ENCODE results near the gene UBE2U. TPM values are rescaled to one million over a fixed set of nuclear protein-coding genes. Genes with fewer than 3 reads are reported as not detected.
A peak's percentile ranks its signal among the peaks of the same experiment; 100 is the strongest.

Gene UBE2U, protein sequence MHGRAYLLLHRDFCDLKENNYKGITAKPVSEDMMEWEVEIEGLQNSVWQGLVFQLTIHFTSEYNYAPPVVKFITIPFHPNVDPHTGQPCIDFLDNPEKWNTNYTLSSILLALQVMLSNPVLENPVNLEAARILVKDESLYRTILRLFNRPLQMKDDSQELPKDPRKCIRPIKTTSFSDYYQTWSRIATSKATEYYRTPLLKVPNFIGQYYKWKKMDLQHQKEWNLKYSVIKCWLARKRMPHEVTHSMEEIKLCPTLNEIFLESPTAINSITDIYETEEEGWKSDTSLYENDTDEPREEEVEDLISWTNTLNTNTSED
- polyA plus RNA-seq, result 0.15 TPM
- long read RNA-seq, donor 1, result 0 reads
- long read RNA-seq, donor 2, result 0 reads
- long read RNA-seq, donor 3, result 0 reads
- long read RNA-seq, donor 4, result 0 reads
- long read RNA-seq, donor 5, result 0 reads
- long read RNA-seq, donor 6, result 0 reads
- long read RNA-seq, donor 7, result 0 reads
- long read RNA-seq, donor 8, result 0 reads
- long read RNA-seq, donor 9, result 0 reads
- long read RNA-seq, donor 10, result 0 reads
- long read RNA-seq, donor 11, result 0 reads

- no peak within 1 kb of the TSS for H3K4me3 ChIP-seq (ENCODE audit: low read length)
- H3K4me1 ChIP-seq (ENCODE audit: control insufficient read depth, insufficient read depth, low read length), result no peaks in the 10 kb centered on the region
- WGBS (ENCODE audit: insufficient coverage, low lambda C conversion rate), result no CpG with 5 or more reads among the region's 23 CpGs
- DNase-seq, result no peak
- H3K36me3 ChIP-seq (ENCODE audit: control insufficient read depth, insufficient read depth, low read length), result no peaks in the 10 kb centered on the region
- peaks cover 5% of the 10 kb centered on the region for H3K27me3 ChIP-seq (ENCODE audit: control insufficient read depth, insufficient read depth, low read length)
- H3K9me3 ChIP-seq (ENCODE audit: control insufficient read depth, low read depth, low read length), result no peaks in the 10 kb centered on the region
- no peak within 1 kb of the TSS for H3K27ac ChIP-seq (ENCODE audit: low read length)
These were observed at the start of gene UBE2U for GRCh38 chr1:64203420-64203819. UBE2U (plus strand) TSS chr1:64203623; CDS start chr1:64204051, 428 bp downstream.

DNA sequence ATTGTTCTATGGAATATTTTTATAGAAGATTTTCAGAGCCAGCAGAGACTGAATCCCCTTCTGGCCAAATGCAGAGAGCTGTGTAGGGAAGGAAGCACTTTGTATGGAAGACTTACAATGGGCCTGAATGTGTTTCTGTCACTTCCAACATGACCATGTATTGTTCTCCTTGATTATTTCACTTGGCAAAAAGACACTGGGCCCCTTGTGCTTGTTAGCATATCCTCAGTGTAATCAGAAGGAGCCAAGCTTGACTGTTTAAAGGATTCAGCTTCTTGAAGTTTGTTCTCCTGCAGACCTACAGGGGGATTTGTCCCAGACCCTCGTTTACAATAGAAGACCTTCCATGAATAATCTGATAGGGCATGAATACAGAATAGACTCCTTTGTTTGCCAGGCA is 48.1 kb upstream of the UBE2U start:
- Histone ChIP-seq H3K9me3 (ENCODE audit: control insufficient read depth, low read depth, low read length) (no peaks in the 10 kb centered on the region), H3K36me3 (ENCODE audit: control insufficient read depth, insufficient read depth, low read length) (peaks cover 3% of the 10 kb centered on the region), H3K4me1 (ENCODE audit: control insufficient read depth, insufficient read depth, low read length) (no peaks in the 10 kb centered on the region), H3K27ac (ENCODE audit: low read length) (no peak overlapping the region), H3K27me3 (ENCODE audit: control insufficient read depth, insufficient read depth, low read length) (no peaks in the 10 kb centered on the region), H3K4me3 (ENCODE audit: low read length) (no peak overlapping the region)
- DNase-seq, result no peak
- no CpG with 5 or more reads among the region's 1 CpG for WGBS (ENCODE audit: insufficient coverage, low lambda C conversion rate)

- Histone ChIP-seq H3K4me1 (ENCODE audit: control insufficient read depth, insufficient read depth, low read length) (no peaks in the 10 kb centered on the region), H3K4me3 (ENCODE audit: low read length) (no peak overlapping the region), H3K36me3 (ENCODE audit: control insufficient read depth, insufficient read depth, low read length) (peaks cover 3% of the 10 kb centered on the region), H3K27me3 (ENCODE audit: control insufficient read depth, insufficient read depth, low read length) (no peaks in the 10 kb centered on the region), H3K9me3 (ENCODE audit: control insufficient read depth, low read depth, low read length) (no peaks in the 10 kb centered on the region), H3K27ac (ENCODE audit: low read length) (no peak overlapping the region)
- 40% methylated on average over 1 of the region's 1 CpG for WGBS (ENCODE audit: insufficient coverage, low lambda C conversion rate)
- DNase-seq, result no peak
These were observed 42.0 kb upstream of the UBE2U start for GRCh38 chr1:64161357-64161941.

GRCh38 chr1:64162151-64162550 is 41.3 kb upstream of the UBE2U start:
- H3K27me3 ChIP-seq (ENCODE audit: control insufficient read depth, insufficient read depth, low read length), result no peaks in the 10 kb centered on the region
- no CpG with 5 or more reads among the region's 6 CpGs for WGBS (ENCODE audit: insufficient coverage, low lambda C conversion rate)
- DNase-seq, result no peak
- H3K4me1 ChIP-seq (ENCODE audit: control insufficient read depth, insufficient read depth, low read length), result no peaks in the 10 kb centered on the region
- H3K27ac ChIP-seq (ENCODE audit: low read length), result no peak overlapping the region
- H3K36me3 ChIP-seq (ENCODE audit: control insufficient read depth, insufficient read depth, low read length), result peaks cover 3% of the 10 kb centered on the region
- no peak overlapping the region for H3K4me3 ChIP-seq (ENCODE audit: low read length)
- H3K9me3 ChIP-seq (ENCODE audit: control insufficient read depth, low read depth, low read length), result no peaks in the 10 kb centered on the region

GRCh38 chr1:64162804-64163203 is 40.6 kb upstream of the UBE2U start:
- no peak for DNase-seq
- no CpG with 5 or more reads among the region's 1 CpG for WGBS (ENCODE audit: insufficient coverage, low lambda C conversion rate)
- Histone ChIP-seq H3K27ac (ENCODE audit: low read length) (no peak overlapping the region), H3K4me3 (ENCODE audit: low read length) (no peak overlapping the region), H3K4me1 (ENCODE audit: control insufficient read depth, insufficient read depth, low read length) (no peaks in the 10 kb centered on the region), H3K36me3 (ENCODE audit: control insufficient read depth, insufficient read depth, low read length) (peaks cover 3% of the 10 kb centered on the region), H3K9me3 (ENCODE audit: control insufficient read depth, low read depth, low read length) (no peaks in the 10 kb centered on the region), H3K27me3 (ENCODE audit: control insufficient read depth, insufficient read depth, low read length) (no peaks in the 10 kb centered on the region)

DNA sequence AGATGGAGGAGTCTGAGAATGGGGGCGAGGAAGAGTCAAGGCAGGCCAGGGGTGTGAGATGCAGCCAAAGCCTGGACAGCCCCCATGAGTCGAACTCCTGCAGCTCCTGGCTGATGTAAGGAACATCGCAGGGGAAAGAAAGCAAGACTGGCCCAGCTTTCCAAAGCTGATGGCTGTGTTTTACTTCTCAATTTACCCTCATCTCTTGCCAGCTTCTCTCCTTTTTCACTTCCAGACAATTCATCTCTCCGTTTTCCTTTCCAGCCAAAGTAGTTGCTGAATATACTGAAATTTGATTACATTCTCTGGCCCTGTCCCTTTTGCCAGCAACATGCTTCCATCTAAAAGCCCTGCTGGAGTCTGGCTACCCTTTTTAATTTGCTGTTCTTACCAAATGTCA is 40.0 kb upstream of the UBE2U start:
- peaks cover 3% of the 10 kb centered on the region for H3K36me3 ChIP-seq (ENCODE audit: control insufficient read depth, insufficient read depth, low read length)
- H3K4me3 ChIP-seq (ENCODE audit: low read length), result no peak overlapping the region
- H3K9me3 ChIP-seq (ENCODE audit: control insufficient read depth, low read depth, low read length), result no peaks in the 10 kb centered on the region
- 75% methylated on average over 1 of the region's 4 CpGs for WGBS (ENCODE audit: insufficient coverage, low lambda C conversion rate)
- H3K27ac ChIP-seq (ENCODE audit: low read length), result no peak overlapping the region
- no peaks in the 10 kb centered on the region for H3K27me3 ChIP-seq (ENCODE audit: control insufficient read depth, insufficient read depth, low read length)
- H3K4me1 ChIP-seq (ENCODE audit: control insufficient read depth, insufficient read depth, low read length), result no peaks in the 10 kb centered on the region
- DNase-seq, result no peak

DNA sequence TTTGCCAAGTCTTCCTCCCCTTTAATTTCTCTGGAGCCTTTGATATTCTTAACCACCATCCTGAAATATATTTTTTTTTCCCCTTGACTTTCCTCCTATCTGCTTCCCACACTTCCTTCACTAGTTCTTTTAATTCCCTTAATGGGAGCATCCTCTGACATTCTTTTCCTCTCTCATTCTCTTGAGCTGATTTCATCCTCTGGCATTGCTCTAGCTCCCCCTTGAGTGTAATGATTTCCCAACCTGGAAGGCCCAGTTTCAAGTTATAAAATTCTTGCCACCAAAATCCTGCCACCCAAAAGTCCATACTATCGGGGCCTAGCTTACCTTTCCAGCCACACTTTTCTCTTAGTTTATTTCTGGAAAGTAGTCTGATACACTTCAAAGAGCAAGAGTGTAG is 39.5 kb upstream of the UBE2U start:
- H3K27ac ChIP-seq (ENCODE audit: low read length), result no peak overlapping the region
- WGBS (ENCODE audit: insufficient coverage, low lambda C conversion rate), result no CpG with 5 or more reads among the region's 1 CpG
- no peaks in the 10 kb centered on the region for H3K27me3 ChIP-seq (ENCODE audit: control insufficient read depth, insufficient read depth, low read length)
- H3K4me1 ChIP-seq (ENCODE audit: control insufficient read depth, insufficient read depth, low read length), result no peaks in the 10 kb centered on the region
- H3K36me3 ChIP-seq (ENCODE audit: control insufficient read depth, insufficient read depth, low read length), result peaks cover under 1% of the 10 kb centered on the region
- H3K4me3 ChIP-seq (ENCODE audit: low read length), result no peak overlapping the region
- no peak for DNase-seq
- H3K9me3 ChIP-seq (ENCODE audit: control insufficient read depth, low read depth, low read length), result no peaks in the 10 kb centered on the region

DNA sequence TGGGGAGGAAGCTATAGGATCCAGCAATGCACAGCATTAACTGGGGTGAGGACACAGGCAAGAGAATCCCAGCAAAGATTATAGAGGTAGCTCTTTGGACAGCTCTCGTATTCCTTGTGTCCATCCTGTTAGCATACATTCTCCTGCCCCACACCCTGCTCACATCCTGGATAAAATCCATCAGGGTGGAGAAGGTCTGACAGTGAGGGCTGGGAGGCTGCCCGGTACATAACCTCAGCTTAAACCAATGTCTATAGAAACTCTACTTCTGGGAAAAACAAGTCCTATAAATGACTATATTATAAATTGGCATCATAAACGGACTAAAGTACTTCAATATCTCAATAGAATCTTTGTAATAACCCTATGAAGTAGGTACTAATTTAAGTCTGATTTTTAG is 36.8 kb upstream of the UBE2U start:
- no peak overlapping the region for H3K4me3 ChIP-seq (ENCODE audit: low read length)
- 100% methylated on average over 1 of the region's 3 CpGs for WGBS (ENCODE audit: insufficient coverage, low lambda C conversion rate)
- DNase-seq, result no peak

DNA sequence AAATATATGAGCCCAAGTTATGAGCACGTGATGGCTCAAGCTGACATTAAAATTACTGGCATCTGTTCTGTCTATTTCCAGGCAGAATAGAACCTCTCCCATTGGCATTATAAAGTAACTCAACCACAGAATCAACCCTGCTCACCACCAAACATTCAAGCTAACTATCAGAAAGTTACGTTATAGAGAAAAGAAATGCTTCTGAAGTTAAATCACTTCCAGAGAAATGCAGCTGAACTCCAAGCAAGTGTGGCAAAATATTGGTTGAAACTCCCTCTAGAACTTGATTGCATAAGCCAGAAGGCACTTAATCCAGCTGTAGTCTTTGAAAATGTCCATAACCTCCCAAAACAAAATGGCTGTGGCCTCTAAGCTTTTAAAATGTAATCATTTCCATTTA is 36.2 kb upstream of the UBE2U start:
- Histone ChIP-seq H3K36me3 (ENCODE audit: control insufficient read depth, insufficient read depth, low read length) (no peaks in the 10 kb centered on the region), H3K4me1 (ENCODE audit: control insufficient read depth, insufficient read depth, low read length) (peaks cover 7% of the 10 kb centered on the region), H3K4me3 (ENCODE audit: low read length) (no peak overlapping the region), H3K27ac (ENCODE audit: low read length) (no peak overlapping the region), H3K9me3 (ENCODE audit: control insufficient read depth, low read depth, low read length) (no peaks in the 10 kb centered on the region), H3K27me3 (ENCODE audit: control insufficient read depth, insufficient read depth, low read length) (no peaks in the 10 kb centered on the region)
- DNase-seq, result no peak
- WGBS (ENCODE audit: insufficient coverage, low lambda C conversion rate), result no CpG with 5 or more reads among the region's 2 CpGs

More for the DNA sequence above, 36.8 kb upstream of the UBE2U start:
- H3K4me1 ChIP-seq (ENCODE audit: control insufficient read depth, insufficient read depth, low read length), result peaks cover 6% of the 10 kb centered on the region
- no peaks in the 10 kb centered on the region for H3K36me3 ChIP-seq (ENCODE audit: control insufficient read depth, insufficient read depth, low read length)
- H3K27me3 ChIP-seq (ENCODE audit: control insufficient read depth, insufficient read depth, low read length), result no peaks in the 10 kb centered on the region
- no peak overlapping the region for H3K27ac ChIP-seq (ENCODE audit: low read length)
- no peaks in the 10 kb centered on the region for H3K9me3 ChIP-seq (ENCODE audit: control insufficient read depth, low read depth, low read length)

DNA sequence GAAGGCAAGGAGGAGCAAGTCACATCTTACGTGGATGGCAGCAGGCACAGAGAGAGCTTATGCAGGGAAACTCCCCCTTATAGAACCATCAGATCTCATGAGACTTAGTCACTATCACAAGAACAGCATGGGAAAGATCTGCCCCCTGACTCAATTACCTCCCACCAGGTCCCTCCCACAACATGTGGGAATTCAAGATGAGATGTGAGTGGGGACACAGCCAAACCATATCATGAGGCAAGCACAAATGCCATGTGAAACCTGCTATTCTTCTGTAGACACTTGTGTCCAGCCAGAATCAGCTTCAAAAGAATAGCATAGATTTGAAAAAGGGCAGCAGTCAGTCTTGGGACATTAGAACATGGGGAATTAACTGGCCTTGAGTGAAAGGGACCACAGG is 32.2 kb upstream of the UBE2U start:
- Histone ChIP-seq H3K4me1 (ENCODE audit: control insufficient read depth, insufficient read depth, low read length) (peaks cover 17% of the 10 kb centered on the region), H3K27me3 (ENCODE audit: control insufficient read depth, insufficient read depth, low read length) (no peaks in the 10 kb centered on the region), H3K4me3 (ENCODE audit: low read length) (no peak overlapping the region), H3K36me3 (ENCODE audit: control insufficient read depth, insufficient read depth, low read length) (no peaks in the 10 kb centered on the region), H3K9me3 (ENCODE audit: control insufficient read depth, low read depth, low read length) (no peaks in the 10 kb centered on the region), H3K27ac (ENCODE audit: low read length) (peak overlapping the region; percentile 6)
- peak in 1 of 2 donors; percentile 21 for DNase-seq
- no CpG with 5 or more reads among the region's 1 CpG for WGBS (ENCODE audit: insufficient coverage, low lambda C conversion rate)
